CD4-positive, alpha-beta T cell treated with Interleukin-1 beta for 1 hour (primary cell): ENCODE measurements around the gene TPM1.

Source experiments
- DNase-seq, 2 donors: peaks; one replicate each; pipeline ENCODE4 v3.0.0-alpha.2; 2020 to 2022

The TPM1 gene

GRCh38 chr15:63057468-63058345, 15.2 kb downstream of the TPM1 start:
- no peak for DNase-seq

DNA sequence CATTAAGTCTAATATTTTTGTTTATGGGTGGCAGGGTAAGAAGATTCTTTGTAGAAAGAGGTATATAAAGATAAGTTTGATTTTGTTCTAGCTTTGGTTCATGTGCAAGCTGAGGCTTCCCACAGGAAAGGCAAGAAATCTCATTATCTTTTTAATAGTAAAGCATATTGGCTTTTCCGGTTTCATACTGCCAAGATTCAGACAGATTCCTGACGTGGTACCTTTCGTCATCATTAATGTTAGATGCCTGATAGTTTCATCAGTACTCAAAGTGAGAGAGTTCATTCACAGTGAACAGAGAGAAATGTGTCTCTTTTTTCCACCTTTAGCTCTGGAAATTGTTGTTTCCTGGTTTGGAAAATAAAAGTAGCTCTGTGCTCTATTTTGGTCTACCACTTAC, 16.5 kb downstream of the TPM1 start:
- no peak for DNase-seq

DNA sequence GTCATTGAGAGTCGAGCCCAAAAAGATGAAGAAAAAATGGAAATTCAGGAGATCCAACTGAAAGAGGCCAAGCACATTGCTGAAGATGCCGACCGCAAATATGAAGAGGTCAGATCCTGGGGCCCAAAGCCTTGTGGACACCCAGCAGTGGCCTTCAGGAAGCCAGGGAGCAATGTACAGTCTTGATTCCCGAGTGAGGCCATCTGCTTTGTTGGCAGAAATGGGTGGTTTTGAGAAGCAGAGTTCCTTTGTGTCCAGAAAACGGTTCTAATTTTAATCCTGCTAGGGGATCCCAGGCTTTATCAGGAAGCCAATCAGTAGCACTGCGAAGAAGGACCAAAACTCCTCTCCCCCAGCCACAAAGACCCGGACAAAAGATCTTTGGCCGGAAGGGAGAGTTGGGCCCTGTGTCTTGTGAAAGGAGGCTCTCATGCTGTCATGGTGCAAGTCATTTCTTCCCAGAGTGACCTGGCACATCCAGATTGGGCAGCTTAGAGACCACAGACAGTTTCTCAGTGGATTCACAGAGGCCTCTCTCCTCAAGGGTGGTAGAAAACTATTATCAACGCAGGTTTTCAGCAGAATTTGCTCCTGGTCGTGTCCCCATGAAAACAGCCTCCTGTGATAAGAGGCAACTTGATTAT, 17.1 kb downstream of the TPM1 start:
- DNase-seq, result no peak

DNA sequence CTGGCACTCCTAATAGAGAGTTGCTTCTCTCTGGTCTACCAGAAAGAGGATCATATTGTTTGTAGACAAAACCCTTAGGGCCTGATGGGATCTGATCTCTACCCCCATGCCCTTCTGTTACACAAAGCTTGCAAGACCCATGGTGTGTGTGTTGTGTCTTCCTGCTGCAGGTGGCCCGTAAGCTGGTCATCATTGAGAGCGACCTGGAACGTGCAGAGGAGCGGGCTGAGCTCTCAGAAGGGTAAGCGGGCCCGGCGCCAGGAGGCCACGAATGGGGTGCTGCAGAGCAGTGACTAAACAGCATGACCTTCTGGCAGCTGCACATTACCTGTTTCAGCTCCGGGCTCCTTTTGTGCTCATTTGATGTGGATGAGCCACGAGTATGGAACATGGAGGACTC, 18.2 kb downstream of the TPM1 start:
- no peak for DNase-seq

GRCh38 chr15:63061975-63062374, 19.4 kb downstream of the TPM1 start:
- DNase-seq, result no peak

DNA sequence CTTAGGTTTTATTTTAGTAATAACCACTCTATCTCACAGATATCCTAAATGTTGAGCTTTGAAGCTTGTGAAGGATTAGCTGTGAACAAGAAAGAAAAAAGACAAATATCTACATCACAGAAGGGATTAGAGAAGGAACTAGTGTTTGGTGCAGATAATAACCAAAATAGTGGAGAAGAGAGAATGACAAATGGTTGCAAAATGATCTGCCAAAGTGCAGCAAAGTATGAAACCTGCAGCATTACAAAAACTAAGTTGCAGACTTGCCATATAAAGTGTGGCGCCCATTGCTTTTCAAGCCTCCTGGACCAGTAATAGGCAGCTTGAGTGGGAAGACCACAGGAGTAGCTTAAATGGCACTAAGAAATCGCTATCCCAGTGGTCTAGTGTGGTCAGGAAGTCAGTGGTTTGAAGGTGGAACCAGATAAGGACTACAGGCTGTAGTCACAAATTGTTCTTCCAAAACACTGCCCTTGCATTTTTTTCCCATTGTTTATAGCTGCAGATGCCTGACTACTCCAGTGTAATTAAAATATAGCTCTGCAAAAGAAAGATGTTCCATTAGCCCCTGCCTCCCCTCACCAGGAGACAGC, 20.7 kb downstream of the TPM1 start:
- no peak for DNase-seq

DNA sequence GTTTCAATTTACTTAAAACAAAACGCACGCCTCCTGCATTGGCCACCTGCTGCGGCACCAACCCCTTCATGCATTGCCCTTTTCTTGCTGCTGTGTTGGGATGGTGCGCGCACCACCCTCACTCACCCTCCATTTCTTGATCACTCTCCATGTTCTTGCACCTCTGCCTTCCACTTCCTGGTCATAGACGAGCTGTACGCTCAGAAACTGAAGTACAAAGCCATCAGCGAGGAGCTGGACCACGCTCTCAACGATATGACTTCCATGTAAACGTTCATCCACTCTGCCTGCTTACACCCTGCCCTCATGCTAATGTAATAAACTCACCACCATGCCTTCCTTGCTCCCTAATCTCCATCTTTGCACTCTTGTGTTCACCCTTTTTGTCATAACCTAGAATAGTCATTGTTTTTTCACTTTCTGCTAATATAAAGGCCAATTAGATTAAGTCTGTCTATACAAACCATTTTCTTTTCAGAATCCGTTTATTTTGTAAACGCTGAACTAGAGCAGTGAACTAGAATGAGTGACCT, 21.4 kb downstream of the TPM1 start:
- no peak for DNase-seq

GRCh38 chr15:63065262-63066221, 23.0 kb downstream of the TPM1 start:
- DNase-seq, result no peak

- no peak for DNase-seq
Observed at GRCh38 chr15:63066272-63066671, 23.7 kb downstream of the TPM1 start.

DNA sequence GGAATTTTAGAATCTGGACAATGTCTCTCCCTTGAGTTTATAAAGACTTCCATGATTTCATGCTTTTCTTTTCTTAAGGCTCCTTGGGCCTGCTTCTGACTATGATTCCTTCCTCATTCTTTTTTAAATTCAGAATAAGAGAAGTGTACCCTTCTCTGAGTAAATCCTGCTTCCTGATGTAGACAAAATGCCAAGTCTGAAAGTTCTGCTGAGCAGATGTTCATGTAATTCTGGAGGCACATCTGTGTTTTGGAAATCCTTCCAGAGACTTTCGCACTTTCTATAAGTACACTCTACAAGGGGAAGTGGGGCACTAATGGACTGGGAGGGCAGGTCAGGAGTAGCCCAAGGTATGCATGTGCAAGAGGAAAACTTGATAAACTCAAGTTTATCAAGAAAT, 24.8 kb downstream of the TPM1 start:
- DNase-seq, result no peak

DNA sequence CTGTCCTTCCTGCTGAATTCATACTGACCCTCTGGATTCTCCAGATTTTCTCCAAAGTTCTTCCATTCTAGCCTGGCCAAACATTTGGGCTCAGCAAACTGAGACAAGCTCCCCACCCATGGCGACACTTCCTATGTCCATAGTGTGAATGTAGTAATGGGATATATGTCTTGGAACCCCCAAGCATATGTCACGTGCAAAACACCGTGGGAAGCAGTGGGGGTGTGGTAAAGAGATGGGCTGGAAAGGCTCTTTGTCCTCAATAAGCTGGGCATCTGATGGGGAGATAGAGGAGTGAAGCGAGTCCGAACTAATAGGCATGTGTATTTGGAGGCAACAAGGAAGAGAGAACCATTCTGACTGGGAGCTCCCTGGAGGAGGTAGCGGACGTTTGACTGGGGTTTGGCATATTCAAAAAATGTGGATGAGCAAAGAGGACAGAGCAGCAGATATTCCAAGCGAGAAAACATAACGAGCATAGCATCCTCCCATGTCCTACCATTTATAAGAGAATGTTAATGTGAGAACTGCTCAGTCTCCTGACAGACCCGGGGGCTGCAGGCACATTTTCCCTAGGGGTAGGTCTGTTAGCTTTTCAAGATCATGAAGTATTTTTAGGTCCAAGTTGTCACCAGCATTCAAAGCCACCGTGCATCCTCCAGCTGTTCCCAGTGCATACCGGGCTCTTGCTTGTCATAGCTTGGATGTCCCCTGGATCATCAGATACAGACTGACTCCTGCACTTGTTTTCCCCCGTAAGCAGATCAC, 25.6 kb downstream of the TPM1 start:
- DNase-seq, result no peak

DNA sequence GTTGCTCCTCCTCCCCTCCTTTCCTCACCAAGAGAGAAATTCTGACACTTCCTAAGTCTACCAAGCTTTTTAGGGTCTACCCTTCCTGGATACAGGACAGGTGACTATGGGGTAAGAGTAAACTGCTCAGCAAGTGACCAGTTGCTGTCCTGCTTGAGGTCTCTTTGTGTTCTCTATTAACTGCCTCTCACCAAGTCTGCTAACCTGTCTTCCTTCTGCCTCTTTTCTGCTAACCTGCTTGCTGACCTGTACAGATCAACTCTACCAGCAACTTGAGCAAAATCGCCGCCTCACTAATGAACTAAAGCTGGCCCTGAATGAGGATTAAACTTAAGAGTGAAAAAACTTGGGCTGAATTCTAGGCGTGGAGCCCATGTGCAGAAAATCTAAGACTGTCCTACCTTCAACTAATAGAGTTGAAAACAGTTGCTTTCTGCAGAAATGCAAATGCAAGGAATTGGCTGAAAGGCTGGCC, 27.1 kb downstream of the TPM1 start:
- DNase-seq, result no peak

DNA sequence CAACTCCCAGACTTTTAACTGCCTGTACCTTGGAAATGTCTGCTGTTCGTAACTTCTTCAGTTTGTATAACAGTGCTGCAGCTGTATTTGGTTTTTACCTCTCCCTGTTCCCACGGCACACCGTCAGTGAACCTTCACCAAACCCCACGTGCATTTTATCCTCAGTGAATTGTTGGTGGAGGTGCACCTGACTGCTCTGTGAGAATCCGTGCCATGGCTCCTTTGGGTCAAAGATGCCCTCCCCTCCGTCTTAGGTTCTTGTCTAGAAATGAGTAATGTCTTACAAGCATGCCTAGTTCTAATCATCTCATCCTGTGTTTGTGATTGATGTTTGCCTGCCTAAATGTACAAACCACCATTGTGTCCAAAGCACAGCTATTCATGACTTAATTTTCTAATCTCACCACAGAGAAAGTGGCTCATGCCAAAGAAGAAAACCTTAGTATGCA, 28.2 kb downstream of the TPM1 start:
- no peak for DNase-seq

GRCh38 chr15:63071288-63071909, 28.9 kb downstream of the TPM1 start:
- DNase-seq, result no peak

GRCh38 chr15:63072023-63072650, 29.6 kb downstream of the TPM1 start:
- no peak for DNase-seq

DNA sequence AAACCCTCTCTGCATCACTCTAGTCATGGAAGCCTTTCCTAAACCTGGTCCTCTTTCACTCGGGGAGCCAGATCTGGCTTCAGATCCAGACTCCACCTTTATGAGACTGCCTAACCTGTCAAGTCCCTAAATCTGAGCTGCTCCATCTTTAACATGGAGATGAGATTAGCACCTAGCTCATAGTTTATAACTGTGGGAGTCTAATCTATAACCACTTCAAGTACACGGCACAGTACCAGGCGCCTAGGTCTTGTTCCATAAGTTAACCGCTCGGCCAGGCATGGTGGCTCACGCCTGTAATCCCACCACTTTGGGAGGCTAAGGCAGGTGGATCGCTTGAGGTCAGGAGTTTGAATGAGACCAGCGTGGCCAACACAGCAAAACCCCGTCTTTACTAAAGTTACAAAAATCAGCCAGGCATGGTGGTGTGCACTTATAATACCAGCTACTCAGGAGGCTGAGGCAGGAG, 30.3 kb downstream of the TPM1 start:
- DNase-seq, result no peak

GRCh38 chr15:63073497-63074172, 31.1 kb downstream of the TPM1 start:
- DNase-seq, result no peak

- no peak for DNase-seq
Observed at GRCh38 chr15:63075015-63075983, 32.8 kb downstream of the TPM1 start.
